ENCODE measurements around the gene ATP6V0E2. TPM values are rescaled to one million over a fixed set of nuclear protein-coding genes. Genes with fewer than 3 reads are reported as not detected.

ATP6V0E2 gene
- total RNA-seq, 1 experiment from 2014 or later, result 19.0 TPM

DNA sequence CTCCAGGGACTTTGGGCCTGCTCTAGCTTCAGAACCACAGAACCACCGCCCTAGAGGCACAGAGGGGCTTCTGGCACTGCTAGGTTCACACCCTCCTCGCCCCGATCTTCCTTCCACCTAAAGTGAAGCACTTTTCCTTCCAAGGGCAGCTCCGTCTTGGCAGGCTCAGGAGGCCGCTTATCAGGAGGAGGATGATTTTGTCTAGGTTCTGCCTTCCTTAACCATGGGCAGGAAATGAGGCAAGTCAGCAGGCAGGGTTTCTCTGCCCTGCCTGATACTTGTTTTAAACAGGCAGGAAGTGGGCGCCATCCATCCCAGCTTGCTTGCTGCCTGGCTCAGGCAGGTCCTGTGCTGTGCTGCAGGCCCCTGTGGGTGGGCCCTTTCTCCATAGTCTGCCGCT, 8.3 kb upstream of the ATP6V0E2 start:
- no peak overlapping the region for H3K4me3 Mint-ChIP-seq
- H4K8ac ChIP-seq (replicated peaks; ENCODE audit: insufficient read length, low read depth, low read length), result no peak overlapping the region
- H3K9me3 ChIP-seq (ENCODE audit: control insufficient read depth, low read depth, low read length), result no peaks in the 10 kb centered on the region
- no peak overlapping the region for H3K23ac ChIP-seq (ENCODE audit: insufficient read length, low read depth, low read length)
- no peak overlapping the region for H2BK120ac ChIP-seq (ENCODE audit: low read depth, low read length, poor library complexity, severe bottlenecking)
- TF ChIP-seq, protein P1, sequence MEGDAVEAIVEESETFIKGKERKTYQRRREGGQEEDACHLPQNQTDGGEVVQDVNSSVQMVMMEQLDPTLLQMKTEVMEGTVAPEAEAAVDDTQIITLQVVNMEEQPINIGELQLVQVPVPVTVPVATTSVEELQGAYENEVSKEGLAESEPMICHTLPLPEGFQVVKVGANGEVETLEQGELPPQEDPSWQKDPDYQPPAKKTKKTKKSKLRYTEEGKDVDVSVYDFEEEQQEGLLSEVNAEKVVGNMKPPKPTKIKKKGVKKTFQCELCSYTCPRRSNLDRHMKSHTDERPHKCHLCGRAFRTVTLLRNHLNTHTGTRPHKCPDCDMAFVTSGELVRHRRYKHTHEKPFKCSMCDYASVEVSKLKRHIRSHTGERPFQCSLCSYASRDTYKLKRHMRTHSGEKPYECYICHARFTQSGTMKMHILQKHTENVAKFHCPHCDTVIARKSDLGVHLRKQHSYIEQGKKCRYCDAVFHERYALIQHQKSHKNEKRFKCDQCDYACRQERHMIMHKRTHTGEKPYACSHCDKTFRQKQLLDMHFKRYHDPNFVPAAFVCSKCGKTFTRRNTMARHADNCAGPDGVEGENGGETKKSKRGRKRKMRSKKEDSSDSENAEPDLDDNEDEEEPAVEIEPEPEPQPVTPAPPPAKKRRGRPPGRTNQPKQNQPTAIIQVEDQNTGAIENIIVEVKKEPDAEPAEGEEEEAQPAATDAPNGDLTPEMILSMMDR (conservative IDR thresholded peaks at IDR 0.05), result no peak
- no peak overlapping the region for H2BK5ac ChIP-seq (ENCODE audit: insufficient read length, low read length)
- no peak overlapping the region for H2AK5ac ChIP-seq (ENCODE audit: insufficient read length, low read length)
- WGBS (ENCODE audit: extremely low coverage, insufficient read length, low lambda C conversion rate), result no CpG with 5 or more reads among the region's 7 CpGs
- no peaks in the 10 kb centered on the region for H3K36me3 Mint-ChIP-seq (ENCODE audit: insufficient read depth in 1 of 3, low read depth in 3 of 3)
- no peaks in the 10 kb centered on the region for H3K23me2 ChIP-seq (ENCODE audit: insufficient read length, low read depth, low read length, poor library complexity, severe bottlenecking)
- H3K4me1 ChIP-seq (ENCODE audit: insufficient read depth, low read length), result no peaks in the 10 kb centered on the region
- H4K91ac ChIP-seq (ENCODE audit: insufficient read length, low read depth, low read length), result no peak overlapping the region
- no peak overlapping the region for H2BK15ac ChIP-seq (ENCODE audit: low read depth, low read length)
- H3K27me3 Mint-ChIP-seq (ENCODE audit: low read depth), result peaks cover 18% of the 10 kb centered on the region
- H3T11ph ChIP-seq (ENCODE audit: low read length), result no peak overlapping the region
- H2BK12ac ChIP-seq (ENCODE audit: insufficient read length, low read depth, low read length), result no peak overlapping the region
- H3K27ac Mint-ChIP-seq, result no peak overlapping the region
- H4K5ac ChIP-seq (ENCODE audit: insufficient read length, low read depth, low read length), result no peak overlapping the region
- H3K9me3 Mint-ChIP-seq, result no peaks in the 10 kb centered on the region
- H3K79me2 ChIP-seq (ENCODE audit: insufficient read depth, low read length), result no peaks in the 10 kb centered on the region
- H3K4me2 ChIP-seq (ENCODE audit: insufficient read depth, insufficient read length, low read length), result no peak overlapping the region
- no peaks in the 10 kb centered on the region for H3K79me1 ChIP-seq (ENCODE audit: insufficient read depth, low read depth, low read length, poor library complexity, severe bottlenecking)
- no peak overlapping the region for H3K56ac ChIP-seq (ENCODE audit: insufficient read length, low read depth, low read length)
- H3K27me3 ChIP-seq (ENCODE audit: insufficient read depth, low read length), result no peaks in the 10 kb centered on the region
- no peak overlapping the region for H2BK20ac ChIP-seq (ENCODE audit: low read depth, low read length, poor library complexity, severe bottlenecking)
- no peak overlapping the region for H3K27ac ChIP-seq (ENCODE audit: insufficient read length, low read depth, low read length)
- no peak overlapping the region for H3K4ac ChIP-seq (ENCODE audit: low read depth, low read length)
- H3K14ac ChIP-seq (ENCODE audit: insufficient read depth, low read length), result no peak overlapping the region
- H2AFZ ChIP-seq (ENCODE audit: low read length), result no peak overlapping the region
- no peaks in the 10 kb centered on the region; a peak in 1 of 4 replicates for H3K4me1 Mint-ChIP-seq
- no peaks in the 10 kb centered on the region for H4K20me1 ChIP-seq (ENCODE audit: control insufficient read depth, insufficient read depth, insufficient read length)
- DNase-seq, result no peak
- H3K18ac ChIP-seq (ENCODE audit: insufficient read length, low read depth, low read length), result no peak overlapping the region
- H3K9ac ChIP-seq (ENCODE audit: extremely low read depth, insufficient read length, low read length), result no peak overlapping the region
